GM21576 (cell line): Measurements from ENCODE around the gene MGAT4B.
"Not testable (repeated sequence)": the region's sequence is repeated elsewhere in the genome, so short reads cannot be mapped to it uniquely, and the experiment has no call there.

Experiments used
- ATAC-seq: cut with Tn5 transposase; IDR thresholded peaks from one replicate; pipeline ENCODE4 v1.9.1; 2021; ENCODE audit warnings: mild to moderate bottlenecking, moderate library complexity; ENCODE audit not compliant: unreplicated experiment

Gene MGAT4B

GRCh38 chr5:179795863-179796833 lies 10.5 kb downstream of the MGAT4B start:
- peak; percentile 76 for ATAC-seq

- no peak for ATAC-seq
Measured at GRCh38 chr5:179795049-179795862, 11.4 kb downstream of the MGAT4B start.

GRCh38 chr5:179794575-179794974 lies 12.1 kb downstream of the MGAT4B start:
- no peak for ATAC-seq

DNA sequence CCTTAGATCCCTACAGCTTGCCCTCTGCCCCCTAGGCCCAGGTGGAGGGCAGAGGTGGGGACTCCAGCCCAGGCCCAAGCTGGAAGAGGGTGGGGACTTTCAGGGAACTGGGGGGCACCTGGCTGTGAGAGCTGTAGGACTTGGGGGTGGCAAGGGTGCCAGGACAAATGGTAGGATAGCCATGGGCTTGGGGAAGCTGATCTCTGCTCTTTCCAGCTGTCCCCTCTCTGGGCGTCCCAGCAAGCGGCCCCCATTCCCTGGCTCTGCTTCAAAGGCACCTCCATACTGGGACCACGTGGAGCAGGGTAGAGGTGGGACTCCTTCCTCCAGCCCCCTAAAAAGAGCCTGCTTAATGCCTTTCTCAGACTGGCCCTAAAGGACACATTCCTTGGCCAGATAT lies 12.5 kb downstream of the MGAT4B start:
- no peak for ATAC-seq

GRCh38 chr5:179793468-179794139 lies 13.1 kb downstream of the MGAT4B start, which contains the start of gene LTC4S:
Gene LTC4S (plus strand): TSS chr5:179793986. CDS start chr5:179794081, 95 bp downstream.
- ATAC-seq = no peak

DNA sequence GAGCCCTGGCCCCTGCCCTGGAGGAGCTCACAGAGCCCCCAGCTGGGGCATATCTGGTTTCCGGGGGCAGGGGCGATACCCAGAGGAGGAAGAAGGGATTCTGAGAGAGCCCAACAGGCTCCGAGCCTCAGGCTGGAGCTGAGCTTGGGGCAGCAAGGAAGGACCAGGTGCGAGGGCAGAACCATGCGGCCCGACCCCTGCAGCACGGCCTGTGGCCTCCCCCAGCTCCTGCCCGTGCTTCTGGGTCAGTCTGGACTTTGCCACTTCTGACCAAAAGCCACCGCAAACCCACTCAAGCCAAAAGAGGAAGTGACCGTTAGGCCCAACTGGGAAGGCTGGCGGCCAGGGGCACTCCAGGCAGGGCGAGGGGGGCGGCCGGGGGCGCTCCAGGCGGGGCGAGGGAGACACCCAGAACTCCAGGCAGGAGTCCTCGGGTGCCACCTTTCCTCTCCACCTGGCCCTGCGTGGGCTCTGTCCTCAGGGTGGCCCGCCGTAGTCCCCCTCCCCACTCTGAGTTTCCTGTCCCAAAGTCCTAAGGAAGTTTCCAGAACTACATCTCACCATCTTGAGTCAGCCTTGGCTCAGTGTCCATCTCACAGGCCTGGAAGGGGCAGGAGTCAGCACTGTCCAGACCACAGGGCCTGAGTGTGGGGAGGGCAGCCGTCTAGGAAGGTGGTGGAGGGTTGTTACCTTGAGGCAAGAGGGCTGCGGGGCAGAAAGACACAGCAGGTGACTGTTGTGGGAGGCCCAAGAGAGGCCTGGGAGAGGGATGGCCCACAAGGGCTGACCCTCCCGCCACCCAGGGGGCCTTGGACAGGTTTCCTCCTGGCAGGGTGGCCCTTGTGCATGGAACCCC lies 13.8 kb downstream of the MGAT4B start:
- no peak for ATAC-seq

DNA sequence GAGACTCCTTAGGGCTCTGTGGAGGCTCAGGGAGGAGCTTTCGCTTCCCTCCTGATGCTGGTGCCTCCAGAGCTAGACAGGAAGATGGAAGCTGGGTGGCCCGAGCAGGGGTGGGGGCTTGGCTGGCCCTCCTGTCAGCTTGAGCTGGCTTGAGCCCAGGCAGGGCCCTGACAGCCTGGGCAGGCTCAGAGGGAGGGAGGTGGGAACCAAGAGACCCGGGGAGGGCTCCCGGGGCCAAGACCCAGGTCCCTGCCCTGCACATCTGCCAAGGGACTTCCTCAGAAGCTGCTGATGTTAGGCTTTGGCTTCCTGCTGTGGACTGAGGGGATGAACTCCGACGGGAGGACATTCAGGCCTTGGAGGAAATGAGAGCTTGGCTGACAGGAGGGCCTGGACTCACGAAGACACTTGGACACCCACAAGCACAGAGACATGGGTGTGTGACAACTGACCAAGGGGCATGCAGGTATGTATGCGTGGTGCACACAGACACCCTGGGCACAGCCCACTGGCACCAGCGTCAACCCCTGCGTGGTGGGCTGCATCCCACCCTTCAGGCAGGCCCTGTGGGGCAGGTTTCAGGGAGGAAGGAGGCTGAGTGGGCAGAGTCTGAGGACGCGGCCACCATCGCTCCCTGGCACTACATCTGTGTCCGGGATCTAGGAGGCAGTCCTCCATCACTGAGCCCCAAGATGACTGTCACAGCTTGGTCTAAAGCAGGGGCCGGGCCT lies 14.6 kb downstream of the MGAT4B start:
- ATAC-seq = no peak

DNA sequence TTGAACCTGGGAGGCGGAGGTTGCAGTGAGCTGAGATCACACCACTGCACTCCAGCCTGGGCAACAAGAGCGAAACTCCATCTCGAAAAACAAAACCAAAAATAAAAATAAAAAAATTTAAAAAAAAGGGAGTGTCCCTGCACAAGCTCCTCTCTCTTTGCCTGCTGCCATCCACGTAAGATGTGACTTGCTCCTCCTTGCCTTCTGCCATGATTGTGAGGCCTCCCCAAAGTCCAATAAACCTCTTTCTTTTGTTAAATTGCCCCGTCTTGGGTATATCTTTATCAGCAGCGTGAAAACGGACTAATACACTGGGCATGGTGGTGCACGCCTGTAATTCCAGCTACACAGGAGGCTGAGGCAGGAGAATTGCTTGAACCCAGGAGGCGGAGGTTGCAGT lies 17.4 kb downstream of the MGAT4B start:
- ATAC-seq = not testable (repeated sequence)

DNA sequence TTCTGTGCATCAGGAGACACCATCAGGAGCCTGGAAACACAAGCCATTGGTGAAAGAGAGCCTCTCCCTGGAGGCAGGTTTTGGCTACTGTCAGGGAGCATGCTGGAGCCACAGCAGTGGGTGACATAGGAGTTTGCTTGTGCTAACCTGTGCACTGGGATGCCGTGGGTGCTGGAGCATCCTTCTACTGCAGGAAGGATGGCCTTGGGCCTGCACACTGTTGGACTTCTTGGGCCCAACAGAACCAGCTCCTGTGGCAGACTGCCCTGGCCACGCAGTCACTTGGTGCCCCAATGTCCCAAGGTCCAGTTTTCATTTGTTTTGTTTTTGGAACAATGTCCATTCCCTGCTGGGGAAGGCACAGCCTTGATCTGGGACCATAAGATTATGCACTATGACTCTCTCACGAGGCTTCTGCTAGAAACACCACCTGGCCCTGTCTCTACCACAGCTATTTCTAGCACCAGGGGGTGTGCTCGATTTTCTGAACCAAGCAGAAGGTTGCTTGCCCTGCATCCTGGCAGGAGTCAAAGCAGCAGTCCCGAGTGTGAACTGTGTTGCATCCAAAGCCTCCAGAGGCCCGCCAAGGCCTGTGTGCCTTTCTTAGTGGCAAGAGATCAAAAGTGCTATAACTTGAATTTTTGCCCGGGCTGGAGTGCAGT lies 18.3 kb downstream of the MGAT4B start:
- ATAC-seq = no peak

DNA sequence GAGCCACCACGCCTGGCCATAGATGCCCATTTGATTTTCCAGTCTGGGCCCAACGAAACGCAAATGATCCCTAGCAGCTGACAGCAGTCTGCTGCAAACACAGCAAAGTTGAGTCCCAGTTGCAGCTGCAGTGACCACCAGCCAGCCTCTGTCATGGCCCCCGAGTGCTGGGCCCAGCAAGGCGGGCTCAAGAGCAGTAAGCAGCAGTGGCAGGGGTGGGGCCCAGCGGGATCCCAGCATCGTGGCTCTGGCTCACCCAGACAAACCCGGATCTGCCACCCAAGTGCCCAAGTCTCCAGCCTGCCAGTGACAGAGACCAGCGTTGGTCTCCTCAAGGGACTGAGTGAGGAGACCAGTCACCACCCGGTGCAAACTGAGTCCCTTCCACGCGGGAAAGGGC lies 19.8 kb downstream of the MGAT4B start:
- no peak for ATAC-seq

DNA sequence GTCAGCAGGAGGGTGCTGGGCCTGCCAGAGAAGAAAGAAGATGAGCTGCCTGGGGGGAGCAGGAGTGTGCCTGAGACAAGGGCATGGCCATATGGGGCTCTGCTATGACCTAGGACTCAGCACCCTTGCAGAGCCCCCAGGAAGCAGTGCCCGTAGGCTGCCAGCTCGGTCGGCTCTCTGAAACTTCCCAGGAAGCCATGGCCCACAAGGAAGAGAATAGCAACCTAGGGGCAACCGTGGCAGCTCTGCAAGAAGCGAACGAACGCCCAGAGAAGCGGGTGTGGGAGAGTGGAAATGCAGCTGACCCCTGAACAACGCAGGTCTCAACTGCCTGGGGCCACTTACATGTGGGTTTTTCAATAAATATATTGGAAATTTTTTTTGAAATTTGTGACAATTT lies 23.5 kb downstream of the MGAT4B start:
- no peak for ATAC-seq

- ATAC-seq = no peak
Measured at GRCh38 chr5:179781846-179782245, 24.8 kb downstream of the MGAT4B start.

DNA sequence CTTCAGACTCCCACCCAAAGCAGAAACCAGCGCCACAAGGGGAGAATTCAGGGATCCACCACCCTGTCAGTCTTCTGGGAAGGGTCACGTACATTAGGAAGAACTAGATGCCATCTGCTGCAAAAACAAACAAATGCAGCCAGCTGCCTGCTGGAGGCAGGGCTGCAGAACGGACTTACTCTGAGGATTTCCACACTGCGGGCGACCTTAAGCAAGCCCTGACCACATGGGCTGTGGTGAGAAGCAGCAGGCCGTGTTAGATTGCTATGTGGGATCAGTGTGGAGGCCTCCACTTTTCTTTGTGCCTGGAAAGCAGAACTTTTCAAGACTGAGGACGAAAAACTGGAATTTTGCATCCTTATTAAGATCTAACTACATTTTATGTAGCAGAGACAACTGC lies 26.3 kb downstream of the MGAT4B start:
- no peak for ATAC-seq

DNA sequence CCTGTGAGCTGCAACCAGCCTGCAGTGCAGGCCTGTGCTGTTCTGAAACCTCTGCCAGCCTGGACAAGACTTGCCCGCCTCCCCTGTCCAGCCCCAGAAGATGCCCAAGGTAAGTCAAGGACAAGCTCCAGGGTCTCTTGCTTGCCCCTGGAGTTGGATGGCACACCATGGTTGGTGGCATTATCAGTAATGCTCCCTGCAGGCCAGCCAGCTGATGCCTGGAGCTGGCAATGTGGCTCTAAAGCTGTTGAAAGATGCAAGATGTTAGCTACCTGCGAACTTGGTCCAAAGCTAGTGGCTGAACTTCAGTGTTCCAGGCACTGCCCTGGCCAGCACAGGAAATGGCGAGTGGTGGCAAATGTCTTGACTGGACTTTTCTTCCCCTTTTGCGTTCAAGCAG lies 26.8 kb downstream of the MGAT4B start:
- ATAC-seq = no peak

GRCh38 chr5:179778591-179778990 lies 28.1 kb downstream of the MGAT4B start:
- no peak for ATAC-seq

- ATAC-seq = no peak
Measured at GRCh38 chr5:179777909-179778308, 28.8 kb downstream of the MGAT4B start.

DNA sequence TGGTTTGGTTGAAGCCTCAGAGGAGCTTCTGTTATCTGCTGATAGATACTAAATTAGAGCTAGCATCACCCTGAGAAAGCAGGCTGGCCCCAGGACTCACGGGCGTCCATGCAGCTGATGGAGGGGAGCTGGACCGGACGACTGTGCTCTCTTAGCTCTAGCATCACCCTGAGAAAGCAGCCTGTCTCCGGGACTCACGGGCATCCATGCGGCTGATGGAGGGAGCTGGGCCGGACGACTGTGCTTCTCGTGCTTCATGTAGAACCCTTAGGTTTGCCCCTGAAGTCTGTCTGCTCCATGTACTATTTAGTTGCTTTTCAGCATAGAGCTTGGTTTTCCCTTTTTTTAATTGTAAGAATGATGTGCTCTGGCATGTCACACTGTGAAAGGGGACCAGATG lies 29.2 kb downstream of the MGAT4B start:
- ATAC-seq = no peak

GRCh38 chr5:179776411-179776938 lies 30.2 kb downstream of the MGAT4B start:
- no peak for ATAC-seq

DNA sequence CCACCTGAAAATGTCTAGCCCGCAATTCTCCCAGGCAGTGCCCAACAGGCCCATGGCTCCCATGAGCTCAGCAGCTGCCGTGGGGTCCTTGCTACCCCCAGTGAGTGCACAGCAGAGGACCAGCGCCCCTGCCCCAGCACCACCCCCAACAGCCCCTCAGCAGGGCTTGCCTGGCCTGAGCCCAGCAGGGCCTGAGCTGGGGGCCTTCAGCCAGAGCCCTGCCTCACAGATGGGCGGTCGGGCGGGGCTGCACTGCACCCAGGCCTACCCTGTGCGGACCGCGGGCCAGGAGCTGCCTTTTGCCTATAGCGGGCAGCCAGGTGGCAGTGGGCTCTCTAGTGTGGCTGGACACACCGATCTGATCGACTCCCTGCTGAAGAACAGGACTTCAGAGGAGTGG lies 32.2 kb downstream of the MGAT4B start:
- no peak for ATAC-seq
